ENCODE data around the gene DOCK4.

GRCh38 chr7:111869280-111869679 is 336.9 kb downstream of the DOCK4 start:
- TF ChIP-seq CTCF (IDR thresholded peaks at IDR 0.05) (no peak), ZFX (IDR thresholded peaks at IDR 0.05; ENCODE audit: borderline replicate concordance) (no peak)

Measured in 22Rv1 (cell line).